Upper lobe of left lung (tissue), 4 donors: Measurements from ENCODE around the gene SOX5.

Experiments used
- CTCF ChIP-seq, 6 experiments: fragments of 450-650 bp in 4 of 6; fragments of 200-600 bp in 2 of 6; sonication (generic) in 2 of 6; IDR thresholded peaks; one replicate each; pipeline ENCODE4 v1.5.1; 2016 to 2019; ENCODE audit warnings: antibody characterized with exemption in 6 of 6
- EP300 ChIP-seq, 4 donors: sonication (generic); formaldehyde crosslinking; IDR thresholded peaks; one replicate each; pipeline ENCODE4 v1.5.1; 2017; ENCODE audit warnings: antibody characterized with exemption in 4 of 4, control low read depth in 2 of 4
- POLR2AphosphoS5 ChIP-seq, 2 donors: sonication (generic); formaldehyde crosslinking; IDR thresholded peaks; one replicate each; pipeline ENCODE4 v1.5.1; 2017; ENCODE audit warnings: antibody characterized with exemption in 2 of 2

DNA sequence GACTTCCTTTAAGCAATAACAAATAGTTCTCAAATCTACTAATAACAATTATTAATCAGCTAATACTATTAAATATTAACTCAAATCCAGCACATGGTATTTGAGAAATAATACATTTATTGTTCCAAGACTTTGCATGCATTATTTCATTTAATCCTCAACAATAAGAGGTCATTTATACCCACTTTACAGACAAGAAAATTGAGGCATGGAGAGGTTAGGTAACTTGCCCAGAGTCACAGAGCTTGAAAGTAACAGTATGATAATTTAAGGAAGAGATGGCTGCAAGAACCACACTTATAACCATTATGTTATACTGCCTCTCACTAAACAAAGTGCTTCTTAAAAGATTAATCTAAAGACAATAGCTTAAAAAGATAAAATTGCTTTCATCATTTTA lies 318.9 kb downstream of the SOX5 start:
- TF ChIP-seq CTCF (IDR thresholded peaks at IDR 0.05) (no peak), POLR2AphosphoS5 (IDR thresholded peaks at IDR 0.05) (no peak), EP300 (IDR thresholded peaks at IDR 0.05) (no peak)
